ENCODE results near the gene PIK3AP1. TPM values are rescaled to one million over a fixed set of nuclear protein-coding genes. Genes with fewer than 3 reads are reported as not detected.
"Not testable (repeated sequence)": the region's sequence is repeated elsewhere in the genome, so short reads cannot be mapped to it uniquely, and the experiment has no call there.

The PIK3AP1 gene
- polyA plus RNA-seq, 2 donors = 0.31 to 0.47 TPM

DNA sequence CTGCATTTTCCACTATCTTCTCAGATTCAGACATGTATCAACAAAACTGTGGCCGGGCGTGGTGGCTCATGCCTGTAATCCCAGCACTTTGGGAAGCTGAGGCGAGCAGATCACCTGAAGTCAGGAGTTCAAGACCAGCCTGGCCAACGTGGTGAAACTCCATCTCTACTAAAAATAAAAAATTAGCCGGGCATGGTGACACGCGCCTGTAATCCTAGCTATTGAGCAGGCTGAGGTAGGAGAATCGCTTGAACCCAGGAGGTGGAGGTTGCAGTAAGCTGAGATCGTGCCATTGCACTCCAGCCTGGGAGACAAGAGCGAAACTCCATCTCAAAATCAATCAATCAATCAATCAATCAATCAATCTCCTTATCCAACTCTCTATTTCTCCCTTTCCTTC lies 174.8 kb downstream of the PIK3AP1 start:
- H3K36me3 ChIP-seq (ENCODE audit: control insufficient read depth in 2 of 2, insufficient read depth in 2 of 2, low read length in 1 of 2); H3K4me3 ChIP-seq (ENCODE audit: low read depth in 1 of 2, low read length in 2 of 2); H3K27ac ChIP-seq (ENCODE audit: low read depth in 2 of 2, low read length in 1 of 2); H3K9me3 ChIP-seq (ENCODE audit: control insufficient read depth in 2 of 2, insufficient read depth in 1 of 2, low read depth in 1 of 2, low read length in 1 of 2); H3K27me3 ChIP-seq (ENCODE audit: control insufficient read depth in 1 of 2, insufficient read depth in 2 of 2, low read length in 2 of 2); H3K4me1 ChIP-seq (ENCODE audit: control insufficient read depth in 2 of 2, insufficient read depth in 2 of 2, low read length in 1 of 2): not testable (repeated sequence)
- 90 to 93% methylated on average over 10 of the region's 10 CpGs for WGBS, 2 donors

Other genes with a start within 250 kb of the PIK3AP1 start
- gene TLL2, start 206.6 kb downstream of the PIK3AP1 start, polyA plus RNA-seq = under 1 TPM; 0.08 TPM
- gene TM9SF3, start 133.5 kb downstream of the PIK3AP1 start, polyA plus RNA-seq = 10 to 100 TPM; 21.0 to 29.6 TPM
- gene LCOR, start 111.8 kb upstream of the PIK3AP1 start, polyA plus RNA-seq = 1 to 10 TPM; 2.9 to 5.9 TPM

Data from esophagus (tissue), 2 donors.